Activated naive CD4-positive, alpha-beta T cell treated with anti-CD3 and anti-CD28 coated beads for 36 hours (primary cell): ENCODE results near the gene SHLD3. TPM values are rescaled to one million over a fixed set of nuclear protein-coding genes. Genes with fewer than 3 reads are reported as not detected.
"Not testable (repeated sequence)": the region's sequence is repeated elsewhere in the genome, so short reads cannot be mapped to it uniquely, and the experiment has no call there.

Experiments used
- CTCF ChIA-PET: fragments of 350-600 bp; sonication (Branson Sonifier 250); formaldehyde crosslinking; loops from one replicate; lab custom pipeline; 2021; ENCODE audit warnings: antibody characterized with exemption; lab: Charles Lee
- DNase-seq: peaks from one replicate; pipeline ENCODE4 v3.0.0-alpha.2; 2020
- H3K27ac Mint-ChIP-seq: one replicate; pipeline ENCODE4 v1.8.0; 2021; ENCODE audit warnings: mild to moderate bottlenecking, mixed read lengths
- H3K27me3 Mint-ChIP-seq: one replicate; pipeline ENCODE4 v1.8.0; 2021; ENCODE audit warnings: low read depth, mixed read lengths
- H3K36me3 Mint-ChIP-seq: one replicate; pipeline ENCODE4 v1.8.0; 2021; ENCODE audit warnings: low read depth, mixed read lengths
- H3K4me1 Mint-ChIP-seq: one replicate; pipeline ENCODE4 v1.8.0; 2021; ENCODE audit warnings: low read depth, mixed read lengths
- H3K4me3 Mint-ChIP-seq: one replicate; pipeline ENCODE4 v1.8.0; 2021; ENCODE audit warnings: mild to moderate bottlenecking, moderate library complexity, mixed read lengths
- H3K9me3 Mint-ChIP-seq: one replicate; pipeline ENCODE4 v1.8.0; 2021; ENCODE audit warnings: mixed read lengths
- intact Hi-C: fragments of 100-400 bp; cut with micrococcal nuclease; formaldehyde crosslinking; loops from one replicate; pipeline ENCODE4 v1.15.1; 2023
- total RNA-seq, 2 experiments: library from RNA; stranded (reverse); gene quantifications; one replicate each; pipeline ENCODE4 v1.2.3, GENCODE V29; 2021

Gene SHLD3, protein sequence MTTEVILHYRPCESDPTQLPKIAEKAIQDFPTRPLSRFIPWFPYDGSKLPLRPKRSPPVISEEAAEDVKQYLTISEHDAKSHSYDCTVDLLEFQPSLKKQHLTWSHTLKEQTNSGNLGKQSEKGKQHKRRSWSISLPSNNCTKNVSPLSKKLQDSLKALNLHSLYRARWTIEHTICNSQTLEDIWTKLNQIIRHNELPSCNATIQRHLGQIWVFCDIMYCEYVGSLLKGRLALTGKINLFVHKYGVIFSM
- total RNA-seq: 1 to 10 TPM; 2.9 to 3.1 TPM

- H3K27me3 Mint-ChIP-seq: no peaks in the 10 kb centered on the region
- peak within 1 kb of the TSS; percentile 94 for H3K27ac Mint-ChIP-seq
- intact Hi-C loops: loop anchor here (1.0 to 10.0 kb wide), 8 partner anchors 62 to 1200 kb away; partner anchors contain the start of genes CENPK, CWC27, PPWD1 and SREK1
- H3K9me3 Mint-ChIP-seq: no peaks in the 10 kb centered on the region
- peaks cover 11% of the 10 kb centered on the region for H3K36me3 Mint-ChIP-seq
- peak; percentile 88 for DNase-seq
- peaks cover 50% of the 10 kb centered on the region for H3K4me1 Mint-ChIP-seq
- CTCF ChIA-PET: no interaction called here
- peak within 1 kb of the TSS; percentile 99 for H3K4me3 Mint-ChIP-seq
Measured at GRCh38 chr5:65624571-65625555, at the start of gene SHLD3, which contains the start of gene TRAPPC13. SHLD3 (plus strand) TSS chr5:65625027; CDS start chr5:65629588, 4,561 bp downstream. TRAPPC13 (plus strand) TSS chr5:65625027; CDS start chr5:65625061, 34 bp downstream.

DNA sequence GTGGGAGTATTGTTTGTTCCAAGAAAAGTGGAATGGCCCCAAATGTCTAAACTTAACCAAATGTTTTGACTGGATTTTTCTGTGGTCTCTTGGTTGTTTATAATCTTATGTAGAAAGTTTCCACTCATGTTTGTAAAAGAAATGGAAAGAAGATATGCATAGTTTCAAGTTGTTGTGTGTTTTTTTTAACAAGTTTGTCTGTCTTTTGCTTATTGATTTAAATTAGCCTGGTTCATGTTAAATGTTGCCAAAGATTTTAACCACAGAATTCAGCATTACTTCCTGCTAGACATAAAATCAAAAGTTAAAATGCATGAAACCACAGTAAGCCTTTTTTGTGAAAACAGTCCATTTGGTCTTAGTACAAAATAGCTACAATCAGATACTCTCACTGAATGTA is 47.7 kb upstream of the SHLD3 start:
- CTCF ChIA-PET: no interaction called here
- Mint-ChIP-seq H3K4me3 (no peak overlapping the region), H3K27ac (peak overlapping the region; percentile 3), H3K9me3 (no peaks in the 10 kb centered on the region), H3K27me3 (no peaks in the 10 kb centered on the region), H3K36me3 (peaks cover 30% of the 10 kb centered on the region), H3K4me1 (peaks cover 29% of the 10 kb centered on the region)
- no peak for DNase-seq
- intact Hi-C loops: no loop called here

DNA sequence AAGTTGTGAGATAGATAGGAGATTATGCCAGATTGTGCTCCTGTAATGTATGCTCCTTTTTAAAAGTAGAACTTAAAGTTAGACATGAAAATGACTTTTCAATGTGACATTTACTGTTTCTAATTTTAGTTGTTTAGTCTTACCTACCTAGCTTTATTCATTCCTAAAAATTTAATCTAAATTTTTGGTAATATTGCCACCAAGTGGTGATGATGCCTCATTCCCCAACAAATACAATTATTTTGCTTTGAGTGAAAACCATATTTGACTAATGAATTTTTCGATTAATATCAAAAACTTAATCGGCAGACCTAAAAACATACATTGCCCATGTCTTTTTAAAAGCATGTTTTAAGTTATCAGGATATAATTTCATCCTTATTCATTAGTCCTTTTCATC is 36.1 kb upstream of the SHLD3 start:
- Mint-ChIP-seq H3K27me3 (no peaks in the 10 kb centered on the region), H3K4me3 (no peak overlapping the region), H3K27ac (no peak overlapping the region), H3K4me1 (no peaks in the 10 kb centered on the region), H3K36me3 (peaks cover 11% of the 10 kb centered on the region), H3K9me3 (no peaks in the 10 kb centered on the region)
- no peak for DNase-seq
- intact Hi-C loops: no loop called here
- CTCF ChIA-PET: interaction anchor here (1.0 kb wide), 1 partner anchor 32 kb away, joined by 3 read pairs; no protein-coding TSS in a partner anchor

DNA sequence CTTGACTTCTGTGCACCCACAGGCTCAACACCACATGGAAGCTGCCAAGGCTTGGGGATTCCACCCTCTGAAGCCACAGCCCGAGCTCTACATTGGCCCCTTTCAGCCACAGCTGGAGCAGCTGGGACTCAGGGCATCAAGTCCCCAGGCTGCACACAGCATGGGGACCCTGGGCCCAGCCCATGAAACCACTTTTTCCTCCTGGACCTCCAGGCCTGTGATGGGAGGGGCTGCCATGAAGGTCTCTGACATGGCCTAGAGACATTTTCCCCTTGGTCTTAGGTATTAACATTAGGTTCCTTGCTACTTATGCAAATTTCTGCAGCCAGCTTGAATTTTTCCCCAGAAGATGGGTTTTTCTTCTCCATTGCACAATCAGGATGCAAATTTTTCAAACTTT is 23.1 kb upstream of the SHLD3 start:
- peaks cover 51% of the 10 kb centered on the region for H3K36me3 Mint-ChIP-seq
- H3K27me3 Mint-ChIP-seq, intact Hi-C loops, DNase-seq, CTCF ChIA-PET, H3K4me3 Mint-ChIP-seq, H3K4me1 Mint-ChIP-seq, H3K27ac Mint-ChIP-seq: not testable (repeated sequence)
- peaks cover 12% of the 10 kb centered on the region for H3K9me3 Mint-ChIP-seq

GRCh38 chr5:65611524-65611923 is 13.3 kb upstream of the SHLD3 start:
- no peaks in the 10 kb centered on the region for H3K27me3 Mint-ChIP-seq
- H3K9me3 Mint-ChIP-seq: no peaks in the 10 kb centered on the region
- no peak overlapping the region for H3K4me3 Mint-ChIP-seq
- no peak overlapping the region for H3K27ac Mint-ChIP-seq
- DNase-seq: no peak
- H3K4me1 Mint-ChIP-seq: peaks cover 4% of the 10 kb centered on the region
- intact Hi-C loops: no loop called here
- H3K36me3 Mint-ChIP-seq: peaks cover 25% of the 10 kb centered on the region
- CTCF ChIA-PET: interaction anchor here (0.7 to 1.2 kb wide), 3 partner anchors 12 to 314 kb away, joined by 3 read pairs; partner anchors contain the start of gene TRIM23

GRCh38 chr5:65612298-65612907 is 12.4 kb upstream of the SHLD3 start:
- intact Hi-C loops: no loop called here
- H3K36me3 Mint-ChIP-seq: peaks cover 21% of the 10 kb centered on the region
- H3K4me3 Mint-ChIP-seq: no peak overlapping the region
- DNase-seq: no peak
- peaks cover 4% of the 10 kb centered on the region for H3K4me1 Mint-ChIP-seq
- CTCF ChIA-PET: interaction anchor here (1.2 kb wide), 1 partner anchor 11 kb away, joined by 3 read pairs; the partner anchor contains the start of gene TRIM23
- H3K27me3 Mint-ChIP-seq: no peaks in the 10 kb centered on the region
- no peaks in the 10 kb centered on the region for H3K9me3 Mint-ChIP-seq
- no peak overlapping the region for H3K27ac Mint-ChIP-seq

DNA sequence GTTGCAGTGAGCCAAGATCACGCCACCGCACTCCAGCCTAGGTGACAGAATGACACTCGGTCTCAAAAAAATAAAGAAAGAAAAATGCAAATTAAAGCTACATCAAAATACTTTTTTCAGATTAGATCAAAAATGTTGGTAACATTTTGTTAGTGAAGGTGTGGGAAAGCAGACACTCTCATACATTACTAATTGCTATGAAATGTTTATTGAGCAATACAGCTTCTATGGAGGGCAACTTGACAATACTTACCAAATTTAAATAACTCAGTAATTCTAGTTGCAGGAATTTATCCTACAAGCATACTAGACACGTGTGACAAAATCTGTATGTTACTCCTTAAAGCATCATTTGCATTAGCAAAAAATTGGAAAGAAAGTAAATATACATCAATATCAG is 4.8 kb upstream of the SHLD3 start:
- DNase-seq: no peak
- Mint-ChIP-seq H3K4me1 (peaks cover 37% of the 10 kb centered on the region), H3K27me3 (no peaks in the 10 kb centered on the region), H3K4me3 (no peak overlapping the region), H3K9me3 (no peaks in the 10 kb centered on the region), H3K36me3 (peaks cover 3% of the 10 kb centered on the region), H3K27ac (no peak overlapping the region)
- CTCF ChIA-PET: no interaction called here
- intact Hi-C loops: loop anchor here (10.0 kb wide), 2 partner anchors 425 to 1205 kb away; no protein-coding TSS in a partner anchor

- intact Hi-C loops: loop anchor here (10.0 kb wide), 2 partner anchors 427 to 1203 kb away; no protein-coding TSS in a partner anchor
- peaks cover 44% of the 10 kb centered on the region for H3K4me1 Mint-ChIP-seq
- H3K36me3 Mint-ChIP-seq, H3K27me3 Mint-ChIP-seq, H3K27ac Mint-ChIP-seq, CTCF ChIA-PET, H3K9me3 Mint-ChIP-seq, DNase-seq: not testable (repeated sequence)
- H3K4me3 Mint-ChIP-seq: peak overlapping the region; percentile 4
Measured at GRCh38 chr5:65621961-65622360, 2.9 kb upstream of the SHLD3 start.

DNA sequence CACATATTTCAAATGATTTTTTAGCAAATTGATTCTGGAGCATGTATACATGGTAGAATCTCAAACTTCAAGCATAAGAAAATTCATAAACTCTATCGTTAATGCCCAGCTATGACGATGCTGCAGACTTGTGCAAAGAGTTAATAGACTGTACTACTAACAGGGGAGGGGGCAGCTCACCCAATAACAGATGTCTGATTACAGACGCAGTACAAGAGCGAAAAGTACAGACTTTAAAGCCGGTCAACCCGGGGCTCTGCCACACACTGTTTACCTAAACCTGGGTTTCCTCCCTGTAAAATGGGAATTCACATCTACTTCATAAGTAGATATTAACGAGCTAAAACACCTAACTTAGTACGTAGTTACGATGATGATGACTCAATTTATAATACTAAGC is 1.3 kb upstream of the SHLD3 start:
- Mint-ChIP-seq H3K27me3 (no peaks in the 10 kb centered on the region), H3K4me3 (peak overlapping the region; percentile 99), H3K36me3 (peaks cover 5% of the 10 kb centered on the region), H3K9me3 (no peaks in the 10 kb centered on the region), H3K4me1 (peaks cover 52% of the 10 kb centered on the region), H3K27ac (peak overlapping the region; percentile 94)
- peak; percentile 11 for DNase-seq
- intact Hi-C loops: loop anchor here (10.0 kb wide), 2 partner anchors 429 to 1201 kb away; no protein-coding TSS in a partner anchor
- CTCF ChIA-PET: interaction anchor here (0.7 to 1.0 kb wide), 2 partner anchors 12 to 306 kb away, joined by 3 to 4 read pairs; no protein-coding TSS in a partner anchor

- CTCF ChIA-PET: interaction anchor here (0.7 to 1.0 kb wide), 2 partner anchors 12 to 306 kb away, joined by 3 to 4 read pairs; no protein-coding TSS in a partner anchor
- intact Hi-C loops: loop anchor here (1.0 to 10.0 kb wide), 6 partner anchors 61 to 1201 kb away; partner anchors contain the start of genes CENPK, PPWD1 and SREK1
- peak; percentile 94 for DNase-seq
- Mint-ChIP-seq H3K27ac (peak within 1 kb of the TSS; percentile 94), H3K36me3 (peaks cover 5% of the 10 kb centered on the region), H3K4me3 (peak within 1 kb of the TSS; percentile 99), H3K4me1 (peaks cover 50% of the 10 kb centered on the region), H3K9me3 (no peaks in the 10 kb centered on the region), H3K27me3 (no peaks in the 10 kb centered on the region)
Measured at GRCh38 chr5:65624025-65624570, 729 bp upstream of the SHLD3 start, which contains the start of gene TRIM23. TRIM23 (minus strand) TSS chr5:65624333; CDS start chr5:65624274, 59 bp downstream.

DNA sequence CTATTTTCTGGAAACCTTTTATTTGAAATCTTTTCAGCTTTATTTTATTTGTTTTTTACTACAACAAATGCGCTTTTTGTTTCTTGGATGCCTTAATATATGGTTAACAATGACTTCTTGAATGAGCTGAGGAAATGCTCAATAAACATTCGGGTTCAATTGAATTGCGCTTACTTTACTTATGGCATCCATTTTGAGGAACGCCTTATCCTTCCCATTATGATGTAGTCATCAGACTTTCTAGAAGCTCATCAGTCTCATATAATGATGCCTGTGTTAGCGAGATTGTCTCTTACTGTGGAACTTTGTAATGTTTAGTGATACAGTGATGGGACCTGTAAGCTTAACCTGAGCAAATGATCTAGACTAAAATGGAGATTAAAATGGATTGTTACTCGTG is 916 bp downstream of the SHLD3 start:
- H3K27ac Mint-ChIP-seq: peak overlapping the region; percentile 94
- no peak for DNase-seq
- CTCF ChIA-PET: no interaction called here
- no peaks in the 10 kb centered on the region for H3K27me3 Mint-ChIP-seq
- intact Hi-C loops: loop anchor here (1.0 to 10.0 kb wide), 5 partner anchors 143 to 1199 kb away; partner anchors contain the start of genes CWC27 and SREK1IP1
- H3K36me3 Mint-ChIP-seq: peaks cover 12% of the 10 kb centered on the region
- H3K9me3 Mint-ChIP-seq: no peaks in the 10 kb centered on the region
- H3K4me1 Mint-ChIP-seq: peaks cover 46% of the 10 kb centered on the region
- peak overlapping the region; percentile 99 for H3K4me3 Mint-ChIP-seq
